ENCODE results near the gene PLAC1. TPM values are rescaled to one million over a fixed set of nuclear protein-coding genes. Genes with fewer than 3 reads are reported as not detected.

Gene PLAC1
- total RNA-seq, 1 experiment from 2014 or later = 0.47 TPM

GRCh38 chrX:134554291-134554690 lies 104.0 kb downstream of the PLAC1 start:
- no peak for DNase-seq (ENCODE audit: low spot score)
- in situ Hi-C loops (cut with HindIII; ENCODE audit: low sequenced_read_pairs) = no loop called here

GRCh38 chrX:134552351-134552750 lies 105.9 kb downstream of the PLAC1 start:
- in situ Hi-C loops (cut with HindIII; ENCODE audit: low sequenced_read_pairs) = no loop called here

GRCh38 chrX:134551376-134552048 lies 106.8 kb downstream of the PLAC1 start:
- no peak for DNase-seq (ENCODE audit: low spot score)
- in situ Hi-C loops (cut with HindIII; ENCODE audit: low sequenced_read_pairs) = no loop called here

More at GRCh38 chrX:134552351-134552750, 105.9 kb downstream of the PLAC1 start:
- DNase-seq (ENCODE audit: low spot score) = no peak

- DNase-seq (ENCODE audit: low spot score) = no peak
- in situ Hi-C loops (cut with HindIII; ENCODE audit: low sequenced_read_pairs) = no loop called here
Observed at GRCh38 chrX:134548257-134549201, 109.7 kb downstream of the PLAC1 start.

- DNase-seq (ENCODE audit: low spot score) = no peak
- in situ Hi-C loops (cut with HindIII; ENCODE audit: low sequenced_read_pairs) = no loop called here
Observed at GRCh38 chrX:134547047-134547679, 111.1 kb downstream of the PLAC1 start.

- no peak for DNase-seq (ENCODE audit: low spot score)
- in situ Hi-C loops (cut with HindIII; ENCODE audit: low sequenced_read_pairs) = no loop called here
Observed at GRCh38 chrX:134546187-134546586, 112.1 kb downstream of the PLAC1 start.

- in situ Hi-C loops (cut with HindIII; ENCODE audit: low sequenced_read_pairs) = no loop called here
- no peak for DNase-seq (ENCODE audit: low spot score)
Observed at GRCh38 chrX:134545510-134545909, 112.8 kb downstream of the PLAC1 start.

- DNase-seq (ENCODE audit: low spot score) = no peak
- in situ Hi-C loops (cut with HindIII; ENCODE audit: low sequenced_read_pairs) = no loop called here
Observed at GRCh38 chrX:134544513-134545151, 113.6 kb downstream of the PLAC1 start.

GRCh38 chrX:134544135-134544512 lies 114.1 kb downstream of the PLAC1 start:
- no peak for DNase-seq (ENCODE audit: low spot score)
- in situ Hi-C loops (cut with HindIII; ENCODE audit: low sequenced_read_pairs) = no loop called here

GRCh38 chrX:134543288-134543687 lies 115.0 kb downstream of the PLAC1 start:
- no peak for DNase-seq (ENCODE audit: low spot score)
- in situ Hi-C loops (cut with HindIII; ENCODE audit: low sequenced_read_pairs) = no loop called here

- in situ Hi-C loops (cut with HindIII; ENCODE audit: low sequenced_read_pairs) = no loop called here
- no peak for DNase-seq (ENCODE audit: low spot score)
Observed at GRCh38 chrX:134542485-134542884, 115.8 kb downstream of the PLAC1 start.

GRCh38 chrX:134541906-134542305 lies 116.4 kb downstream of the PLAC1 start:
- DNase-seq (ENCODE audit: low spot score) = no peak
- in situ Hi-C loops (cut with HindIII; ENCODE audit: low sequenced_read_pairs) = no loop called here

GRCh38 chrX:134538316-134538715 lies 120.0 kb downstream of the PLAC1 start:
- in situ Hi-C loops (cut with HindIII; ENCODE audit: low sequenced_read_pairs) = no loop called here

GRCh38 chrX:134537179-134537955 lies 120.9 kb downstream of the PLAC1 start:
- in situ Hi-C loops (cut with HindIII; ENCODE audit: low sequenced_read_pairs) = no loop called here
- no peak for DNase-seq (ENCODE audit: low spot score)

More at GRCh38 chrX:134538316-134538715, 120.0 kb downstream of the PLAC1 start:
- no peak for DNase-seq (ENCODE audit: low spot score)

- in situ Hi-C loops (cut with HindIII; ENCODE audit: low sequenced_read_pairs) = no loop called here
- DNase-seq (ENCODE audit: low spot score) = no peak
Observed at GRCh38 chrX:134533952-134534351, 124.3 kb downstream of the PLAC1 start.

- DNase-seq (ENCODE audit: low spot score) = no peak
- in situ Hi-C loops (cut with HindIII; ENCODE audit: low sequenced_read_pairs) = no loop called here
Observed at GRCh38 chrX:134533352-134533751, 124.9 kb downstream of the PLAC1 start.

- in situ Hi-C loops (cut with HindIII; ENCODE audit: low sequenced_read_pairs) = no loop called here
- no peak for DNase-seq (ENCODE audit: low spot score)
Observed at GRCh38 chrX:134530845-134531244, 127.4 kb downstream of the PLAC1 start.

- DNase-seq (ENCODE audit: low spot score) = no peak
- in situ Hi-C loops (cut with HindIII; ENCODE audit: low sequenced_read_pairs) = no loop called here
Observed at GRCh38 chrX:134529481-134529880, 128.8 kb downstream of the PLAC1 start.

GRCh38 chrX:134528960-134529359 lies 129.3 kb downstream of the PLAC1 start:
- no peak for DNase-seq (ENCODE audit: low spot score)
- in situ Hi-C loops (cut with HindIII; ENCODE audit: low sequenced_read_pairs) = no loop called here

Data from G401 (cell line).